ENCODE results near the gene DAB2. TPM values are rescaled to one million over a fixed set of nuclear protein-coding genes. Genes with fewer than 3 reads are reported as not detected.

The DAB2 gene
- total and polyA plus RNA-seq, 2 of the 8 experiments (the other 6 are each of a cell fraction or from before 2014, with no cell fraction given), result 2.6 to 4.9 TPM

- TF ChIP-seq JUND (IDR thresholded peaks at IDR 0.05; ENCODE audit: low read length) (no peak), TAF1 (IDR thresholded peaks at IDR 0.05; ENCODE audit: low read depth, low read length) (no peak)
Measured at GRCh38 chr5:39377613-39378012, 47.2 kb downstream of the DAB2 start (continued).
